KOPT-K1 (cell line): ENCODE measurements around the gene RAPGEF2.
A peak's percentile ranks its signal among the peaks of the same experiment; 100 is the strongest.
"Not testable (repeated sequence)": the region's sequence is repeated elsewhere in the genome, so short reads cannot be mapped to it uniquely, and the experiment has no call there.

Experiments used
- H3K27ac ChIP-seq: fragments of 200-600 bp; sonication (generic); 2 replicates; pipeline ENCODE4 v1.5.1; 2016; ENCODE audit warnings: antibody characterized with exemption, mild to moderate bottlenecking, low read depth, low read length; ENCODE audit not compliant: poor library complexity, severe bottlenecking
- H3K36me3 ChIP-seq: fragments of 200-600 bp; sonication (generic); 2 replicates; pipeline ENCODE4 v1.5.1; 2017; ENCODE audit warnings: antibody characterized with exemption, mild to moderate bottlenecking, low read length, moderate library complexity; ENCODE audit not compliant: insufficient read depth
- H3K9me3 ChIP-seq: fragments of 200-600 bp; sonication (generic); 2 replicates; pipeline ENCODE4 v1.5.1; 2017; ENCODE audit warnings: antibody characterized with exemption, low read length, mild to moderate bottlenecking; ENCODE audit not compliant: insufficient read depth, poor library complexity, severe bottlenecking

The RAPGEF2 gene

DNA sequence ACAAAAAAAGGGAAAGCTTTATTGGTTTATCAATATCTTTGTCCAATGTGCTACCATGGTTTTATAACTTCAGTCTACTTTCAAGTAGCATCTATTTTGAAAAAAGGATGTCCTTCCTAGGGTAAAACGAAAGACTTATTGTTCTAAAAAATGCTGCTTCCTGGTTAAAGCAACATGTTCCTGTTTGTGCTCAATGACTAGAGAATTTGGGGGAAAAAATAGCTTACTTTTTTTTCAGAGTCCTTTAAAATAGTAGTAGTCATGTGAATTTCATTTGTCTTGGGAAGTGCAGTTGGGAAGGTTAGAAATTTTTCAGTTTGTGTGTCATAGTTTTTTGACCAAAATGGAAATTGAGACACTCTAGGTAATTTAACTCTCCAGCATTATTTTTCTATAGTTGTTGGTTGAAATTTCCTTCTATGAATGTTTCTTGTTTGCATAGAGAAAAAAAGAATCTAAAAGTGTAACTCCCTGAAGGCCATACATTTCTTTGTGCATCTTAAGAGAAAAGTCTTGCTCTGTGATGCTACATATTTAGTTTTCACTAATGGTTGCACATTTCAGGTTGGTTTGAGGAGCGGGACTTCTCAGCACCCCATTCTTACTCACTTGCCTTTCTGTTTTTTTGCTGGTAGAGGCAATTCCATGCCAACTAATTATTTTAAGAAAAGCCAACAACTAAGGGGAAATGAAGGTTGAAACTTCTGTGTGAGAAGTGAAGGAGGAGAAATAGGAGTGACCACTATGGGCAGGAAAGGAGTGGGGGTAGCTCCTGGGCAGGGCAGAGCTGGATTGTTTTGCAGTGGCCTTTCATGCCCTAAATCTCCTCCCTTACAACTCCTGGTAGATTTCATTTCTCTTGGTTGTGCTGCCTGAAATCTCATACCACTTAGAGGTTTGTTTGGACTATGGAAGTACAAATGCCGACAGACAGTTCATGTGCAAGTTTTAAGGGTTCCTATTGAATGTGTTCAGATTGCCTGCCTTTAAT is 76.4 kb downstream of the RAPGEF2 start:
- no peaks in the 10 kb centered on the region for H3K9me3 ChIP-seq
- H3K36me3 ChIP-seq, result no peaks in the 10 kb centered on the region
- H3K27ac ChIP-seq, result no peak overlapping the region

DNA sequence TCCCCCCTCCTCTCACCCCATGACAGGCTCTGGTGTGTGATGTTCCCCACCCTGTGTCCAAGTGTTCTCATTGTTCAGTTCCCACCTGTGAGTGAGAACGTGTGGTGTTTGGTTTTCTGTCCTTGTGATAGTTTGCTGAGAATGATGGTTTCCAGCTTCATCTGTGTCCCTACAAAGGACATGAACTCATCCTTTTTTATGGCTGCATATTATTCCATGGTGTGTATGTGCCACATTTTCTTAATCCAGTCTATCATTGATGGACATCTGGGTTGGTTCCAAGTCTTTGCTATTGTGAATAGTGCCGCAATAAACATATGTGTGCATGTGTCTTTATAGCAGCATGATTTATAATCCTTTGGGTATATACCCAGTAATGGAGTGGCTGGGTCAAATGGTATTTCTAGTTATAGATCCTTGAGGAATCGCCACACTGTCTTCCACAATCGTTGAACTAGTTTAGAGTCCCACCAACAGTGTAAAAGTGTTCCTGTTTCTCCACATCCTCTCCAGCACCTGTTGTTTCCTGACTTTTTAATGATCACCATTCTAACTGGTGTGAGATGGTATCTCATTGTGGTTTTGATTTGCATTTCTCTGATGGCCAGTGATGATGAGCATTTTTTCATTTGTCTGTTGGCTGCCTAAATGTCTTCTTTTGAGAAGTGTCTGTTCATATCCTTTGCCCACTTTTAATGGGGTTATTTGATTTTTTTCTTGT is 81.2 kb downstream of the RAPGEF2 start:
- H3K36me3 ChIP-seq, H3K9me3 ChIP-seq, H3K27ac ChIP-seq: not testable (repeated sequence)

DNA sequence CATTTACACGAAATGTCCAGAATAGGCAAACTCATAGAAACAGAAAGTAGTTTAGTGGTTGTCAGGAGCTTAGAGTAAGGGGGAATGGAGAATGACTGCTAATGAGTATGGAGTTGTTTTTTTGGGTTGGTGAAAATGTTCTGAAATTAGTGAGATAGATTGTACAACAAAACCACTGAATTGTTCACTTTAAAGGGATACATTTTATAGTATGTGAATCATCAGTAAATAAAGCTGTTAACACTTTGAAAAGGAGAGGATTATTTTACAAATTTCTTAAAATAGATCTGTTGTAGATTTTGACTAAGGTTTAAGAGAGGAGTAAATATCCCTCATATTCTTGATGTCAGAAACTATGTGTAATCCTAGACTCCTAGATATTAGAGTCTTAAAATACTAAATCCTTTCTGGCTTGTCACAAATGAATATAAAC is 82.7 kb downstream of the RAPGEF2 start:
- Histone ChIP-seq H3K36me3 (no peaks in the 10 kb centered on the region), H3K27ac (no peak overlapping the region), H3K9me3 (no peaks in the 10 kb centered on the region)

DNA sequence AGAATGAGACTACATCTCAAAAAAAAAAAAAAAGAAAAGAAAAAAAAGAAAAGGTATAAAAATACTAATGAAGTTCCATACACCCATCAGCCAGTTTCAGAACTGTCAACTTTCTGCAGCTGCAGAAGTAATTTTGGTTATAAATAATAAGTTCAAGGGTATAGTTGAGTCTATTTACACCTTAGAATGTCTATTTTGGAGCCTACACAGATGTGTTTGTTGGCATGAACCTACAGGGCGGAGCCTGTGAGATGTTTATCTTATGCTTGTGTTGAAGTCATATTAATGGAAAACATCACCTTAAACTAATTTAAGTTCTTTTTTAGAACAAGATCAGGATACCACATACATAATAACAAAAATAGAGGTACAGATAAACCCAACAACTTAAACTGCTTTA is 85.8 kb downstream of the RAPGEF2 start:
- Histone ChIP-seq H3K9me3 (no peaks in the 10 kb centered on the region), H3K27ac (no peak overlapping the region), H3K36me3 (no peaks in the 10 kb centered on the region)

DNA sequence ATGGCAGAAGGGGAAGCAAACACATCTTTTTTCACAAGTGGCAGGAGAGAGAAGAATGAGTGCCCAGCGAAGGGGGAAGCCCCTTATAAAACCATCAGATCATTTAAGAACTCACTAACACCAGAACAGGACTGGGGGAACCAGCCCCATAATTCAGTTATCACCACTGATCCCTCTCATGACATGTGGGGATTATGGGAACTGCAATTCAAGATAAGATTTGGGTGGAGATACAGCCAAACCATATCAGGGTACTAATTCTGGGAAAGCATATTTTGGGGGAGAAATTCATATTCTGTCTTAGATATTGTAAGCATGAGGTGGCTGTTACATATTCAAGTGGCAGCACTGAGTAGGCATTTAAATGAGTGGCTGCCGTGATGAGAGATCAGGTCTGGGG is 87.8 kb downstream of the RAPGEF2 start:
- Histone ChIP-seq H3K36me3 (no peaks in the 10 kb centered on the region), H3K9me3 (no peaks in the 10 kb centered on the region)

DNA sequence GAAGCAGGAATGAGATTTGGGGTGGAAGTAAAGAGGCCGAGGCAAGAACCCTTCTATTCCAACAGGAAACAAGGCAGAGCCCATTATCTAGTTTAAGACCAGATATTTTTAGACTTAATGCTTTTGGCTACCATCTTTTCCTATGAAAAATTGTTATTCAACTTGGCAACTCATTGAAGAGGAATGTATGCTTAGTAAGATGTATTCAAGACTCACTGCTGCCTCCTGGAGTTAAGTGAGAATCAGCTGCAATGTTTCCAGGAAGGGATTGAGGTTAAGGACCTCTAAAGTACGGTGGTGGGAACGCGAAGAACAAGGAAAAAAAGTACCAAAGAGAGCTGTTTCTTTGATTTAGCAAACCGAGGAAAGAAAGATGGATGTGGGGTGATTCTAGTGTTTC is 89.1 kb downstream of the RAPGEF2 start:
- H3K9me3 ChIP-seq, result no peaks in the 10 kb centered on the region
- H3K36me3 ChIP-seq, result no peaks in the 10 kb centered on the region
- H3K27ac ChIP-seq, result no peak overlapping the region

More for the DNA sequence above, 87.8 kb downstream of the RAPGEF2 start:
- no peak overlapping the region for H3K27ac ChIP-seq

DNA sequence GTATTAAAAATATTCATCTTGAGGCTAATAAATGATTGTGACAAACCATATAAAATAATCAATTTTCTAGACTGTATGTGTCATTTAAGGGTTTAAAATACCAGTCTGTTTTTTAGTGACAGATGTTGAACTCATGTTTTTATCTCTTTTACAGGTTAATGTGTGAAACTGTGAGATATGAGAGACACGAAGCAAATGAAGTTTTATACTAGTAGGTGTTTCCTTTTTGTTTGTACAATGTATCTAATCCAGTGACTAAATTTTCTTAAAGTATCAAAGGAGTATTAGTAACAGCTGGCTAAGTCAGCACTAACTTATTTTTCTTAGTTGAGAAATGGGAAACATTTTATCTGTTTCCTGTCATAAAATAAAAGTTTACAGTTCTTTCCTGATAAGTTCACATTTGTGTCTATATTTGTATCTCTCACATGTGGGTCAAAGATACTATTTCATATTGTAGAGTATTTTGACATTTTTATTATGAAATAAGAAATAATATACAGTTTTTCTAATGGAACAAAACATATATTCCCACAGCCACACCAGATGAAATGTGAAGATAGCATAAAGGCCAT is 90.3 kb downstream of the RAPGEF2 start:
- H3K27ac ChIP-seq, result no peak overlapping the region
- H3K9me3 ChIP-seq, result no peaks in the 10 kb centered on the region
- no peaks in the 10 kb centered on the region for H3K36me3 ChIP-seq

DNA sequence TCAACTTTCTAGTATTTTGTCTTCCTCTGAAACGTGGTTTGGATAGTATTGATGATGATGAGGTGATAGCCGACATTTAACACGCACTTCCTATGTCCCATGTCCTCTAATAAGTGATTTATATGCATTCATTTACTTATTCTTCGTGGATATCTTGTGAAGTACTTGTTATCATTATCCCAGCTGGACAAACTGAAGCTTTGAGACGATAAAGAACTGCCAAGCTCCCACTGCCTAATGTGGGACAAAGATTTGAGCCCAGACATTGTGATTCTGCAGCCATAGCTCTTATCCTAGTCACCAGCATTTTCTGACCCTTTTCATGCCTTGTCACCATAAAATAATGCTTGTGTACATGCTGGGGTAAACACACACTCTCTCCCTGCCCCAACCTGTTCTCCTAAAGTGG is 92.5 kb downstream of the RAPGEF2 start:
- Histone ChIP-seq H3K9me3 (no peaks in the 10 kb centered on the region), H3K27ac (no peak overlapping the region), H3K36me3 (no peaks in the 10 kb centered on the region)

DNA sequence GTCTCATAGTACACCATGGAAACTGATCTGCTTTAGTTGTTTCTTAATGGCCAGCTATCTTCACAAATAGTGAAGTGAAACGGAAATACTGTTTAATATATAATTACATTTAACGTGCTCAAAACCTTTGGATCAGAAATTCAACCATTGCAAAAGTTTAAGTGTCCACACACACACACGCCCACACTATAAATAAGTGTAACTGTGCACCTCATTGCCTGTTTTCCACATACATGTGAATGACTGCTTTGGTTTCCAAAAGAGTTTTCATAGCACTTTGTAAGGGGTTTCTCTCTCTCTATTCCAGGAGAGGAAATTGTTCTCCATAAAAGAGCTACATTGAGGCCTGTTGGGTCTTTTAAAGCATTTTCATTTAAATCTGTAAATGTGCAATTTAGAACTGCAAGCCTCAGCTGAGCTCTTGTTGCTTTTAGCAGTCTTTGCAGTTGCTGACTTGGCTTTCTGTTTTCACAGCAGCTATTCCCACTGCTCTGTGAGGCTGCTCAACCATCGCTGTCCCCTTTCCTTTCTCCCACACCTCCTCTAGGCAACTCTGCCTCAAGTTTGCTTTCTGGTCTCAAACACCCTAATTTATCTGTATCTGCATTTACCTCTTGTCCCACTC is 94.5 kb downstream of the RAPGEF2 start:
- no peaks in the 10 kb centered on the region for H3K9me3 ChIP-seq
- H3K36me3 ChIP-seq, result no peaks in the 10 kb centered on the region
- H3K27ac ChIP-seq, result no peak overlapping the region

DNA sequence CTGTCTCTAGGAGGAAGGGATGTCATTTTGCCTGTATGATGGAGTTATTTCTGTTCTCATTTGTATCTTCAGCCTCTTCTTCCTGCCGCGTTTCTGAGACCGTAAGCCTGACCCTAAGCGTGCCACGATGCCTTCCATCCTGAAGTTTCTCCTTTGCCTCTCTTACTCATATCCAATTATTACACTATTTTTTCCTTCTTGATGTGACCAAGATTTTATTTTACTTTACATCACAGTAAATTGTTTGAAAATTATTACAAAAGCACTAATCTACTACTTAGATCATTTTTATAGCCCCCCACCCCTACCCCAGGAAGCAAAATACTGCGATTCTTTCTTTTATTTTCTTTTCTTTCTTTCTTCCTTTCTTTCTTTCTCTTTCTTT is 95.0 kb downstream of the RAPGEF2 start:
- Histone ChIP-seq H3K36me3 (no peaks in the 10 kb centered on the region), H3K27ac (no peak overlapping the region), H3K9me3 (no peaks in the 10 kb centered on the region)

DNA sequence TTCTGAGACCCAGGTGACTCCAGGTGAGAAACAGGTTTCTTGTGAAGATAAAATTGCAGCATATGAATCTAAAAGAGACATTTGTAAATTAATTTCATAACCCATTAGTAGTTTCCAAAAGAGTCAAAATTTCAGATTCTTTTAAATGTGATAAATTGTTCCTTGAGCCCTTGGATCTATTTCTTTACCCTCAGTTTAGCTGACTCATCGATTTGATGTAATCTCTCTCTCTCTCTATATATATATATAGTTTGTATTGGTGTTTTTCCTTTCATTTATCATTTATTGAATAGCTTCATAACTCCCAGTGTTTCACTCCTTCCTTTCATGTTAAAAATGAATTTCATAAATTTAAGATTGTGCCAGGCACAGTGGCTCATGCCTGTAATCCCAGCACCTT is 96.9 kb downstream of the RAPGEF2 start:
- no peak overlapping the region for H3K27ac ChIP-seq
- no peaks in the 10 kb centered on the region for H3K36me3 ChIP-seq

DNA sequence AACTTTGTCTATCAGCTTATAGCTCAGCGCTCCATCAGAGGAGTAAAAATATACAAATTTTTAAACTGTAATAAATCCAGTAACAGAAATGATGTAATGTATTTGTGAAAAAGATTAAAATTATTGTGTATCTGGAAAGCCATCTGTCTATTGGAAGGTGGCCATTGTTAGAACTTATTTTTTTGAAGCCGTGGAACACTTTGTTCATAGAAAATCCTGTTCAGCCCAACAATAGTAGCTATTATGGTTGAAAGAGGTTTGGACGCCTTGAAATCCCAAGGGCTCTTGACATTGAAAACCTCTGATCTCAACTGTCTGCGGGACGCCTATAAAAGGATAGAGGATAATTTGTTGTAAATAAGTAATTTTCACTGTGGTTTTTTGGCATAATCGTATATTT is 98.3 kb downstream of the RAPGEF2 start:
- Histone ChIP-seq H3K9me3 (no peaks in the 10 kb centered on the region), H3K36me3 (no peaks in the 10 kb centered on the region), H3K27ac (no peak overlapping the region)

More for the DNA sequence above, 96.9 kb downstream of the RAPGEF2 start:
- H3K9me3 ChIP-seq, result no peaks in the 10 kb centered on the region

DNA sequence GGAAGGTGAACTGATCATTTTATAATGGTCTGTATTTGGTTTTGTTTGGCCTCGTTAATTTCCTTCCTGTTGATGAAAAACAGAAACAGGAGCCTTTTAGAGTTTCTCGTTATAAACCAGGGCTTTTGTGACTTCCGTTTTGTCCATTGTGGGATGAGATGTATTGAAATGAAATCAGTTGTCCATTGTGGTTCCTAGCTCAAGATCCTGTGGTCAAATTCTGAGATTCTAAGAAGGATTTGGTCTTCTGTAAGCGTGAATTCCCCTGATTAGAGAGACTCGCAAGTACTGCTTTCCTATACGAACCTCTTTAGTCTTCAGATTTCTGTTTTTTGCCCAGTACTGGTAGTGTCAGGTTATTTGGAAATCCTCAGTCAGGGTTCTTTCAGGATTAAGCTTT is 101.7 kb downstream of the RAPGEF2 start:
- H3K9me3 ChIP-seq, result no peaks in the 10 kb centered on the region
- H3K36me3 ChIP-seq, result no peaks in the 10 kb centered on the region
- H3K27ac ChIP-seq, result no peak overlapping the region

DNA sequence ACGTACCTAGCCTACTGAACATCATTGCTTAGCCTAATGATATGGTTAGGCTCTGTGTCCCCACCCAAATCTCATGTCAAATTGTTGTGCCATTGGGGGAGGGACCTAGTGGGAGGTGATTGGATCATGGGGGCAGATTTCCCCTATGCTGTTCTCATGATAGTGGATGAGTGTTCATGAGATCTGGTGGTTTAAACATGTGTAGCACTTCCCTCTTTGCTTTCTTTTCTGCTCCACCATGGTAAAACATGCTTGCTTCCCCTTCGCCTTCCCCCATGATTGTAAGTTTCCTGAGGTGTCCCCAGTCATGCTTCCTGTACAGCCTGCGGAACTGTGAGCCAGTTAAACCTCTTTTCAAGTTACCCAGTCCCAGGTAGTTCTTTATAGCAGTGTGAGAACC is 102.6 kb downstream of the RAPGEF2 start:
- Histone ChIP-seq H3K36me3 (no peaks in the 10 kb centered on the region), H3K27ac (no peak overlapping the region), H3K9me3 (no peaks in the 10 kb centered on the region)

DNA sequence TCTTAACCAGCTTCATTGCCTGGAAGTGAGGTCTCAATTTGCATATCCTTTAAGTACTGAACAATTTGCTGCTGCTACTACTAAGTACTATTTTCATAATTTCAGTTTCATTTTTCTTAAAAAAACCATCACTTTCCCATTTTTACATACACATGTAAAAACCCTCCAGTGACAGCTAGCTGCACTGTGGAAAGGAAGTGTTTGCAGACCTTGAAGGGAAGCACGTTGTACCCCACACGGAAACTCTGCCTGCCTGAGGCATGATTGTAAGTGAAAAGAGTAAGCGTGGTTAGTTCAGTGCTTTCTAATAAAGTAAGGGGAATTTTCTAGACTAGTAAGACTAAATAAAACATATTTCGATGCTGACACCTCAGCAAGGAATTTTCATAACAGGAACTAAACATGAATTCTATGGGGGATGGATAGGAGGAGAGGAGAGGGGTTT is 103.6 kb downstream of the RAPGEF2 start:
- H3K36me3 ChIP-seq, result no peaks in the 10 kb centered on the region
- H3K27ac ChIP-seq, result peak overlapping the region; percentile 12

More for the DNA sequence above, 103.6 kb downstream of the RAPGEF2 start:
- H3K9me3 ChIP-seq, result no peaks in the 10 kb centered on the region
